Neural progenitor cell (in vitro differentiated cells): ENCODE results near the gene CAP1.

Experiments
- EZH2 ChIP-seq: fragments of 200-600 bp; sonication (generic); IDR thresholded peaks from 2 replicates; pipeline ENCODE4 v1.6.1; 2017; ENCODE audit warnings: antibody characterized with exemption, mild to moderate bottlenecking, moderate library complexity
- EZH2phosphoT487 ChIP-seq: fragments of 200-600 bp; sonication (generic); IDR thresholded peaks from 2 replicates; pipeline ENCODE4 v1.6.1; 2017; ENCODE audit warnings: antibody characterized with exemption
- TF ChIP-seq, protein P1 (sequence below): fragments of 200-600 bp; sonication (generic); IDR thresholded peaks from 2 replicates; pipeline ENCODE4 v1.5.1; 2017; ENCODE audit warnings: antibody characterized with exemption, mild to moderate bottlenecking

DNA sequence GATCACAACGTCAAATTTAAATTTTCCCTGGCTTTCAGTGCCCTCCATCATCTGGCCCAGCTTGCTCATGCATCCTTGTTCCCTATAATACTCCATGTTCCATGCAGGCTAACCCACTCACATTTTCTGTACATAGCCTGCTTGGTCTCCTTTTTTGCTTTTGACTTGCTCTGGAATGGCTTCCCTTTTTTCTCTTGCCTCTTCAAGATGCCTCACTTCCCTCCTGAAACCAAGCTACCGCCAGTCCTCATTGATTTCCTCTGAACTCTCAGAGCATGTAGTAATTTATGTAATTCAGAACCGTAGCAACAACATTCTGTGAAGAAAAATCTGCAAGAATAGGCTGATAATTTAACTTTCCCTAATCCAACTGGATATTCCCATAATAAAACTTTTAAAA, 10.3 kb downstream of the CAP1 start:
- TF ChIP-seq, protein P1, sequence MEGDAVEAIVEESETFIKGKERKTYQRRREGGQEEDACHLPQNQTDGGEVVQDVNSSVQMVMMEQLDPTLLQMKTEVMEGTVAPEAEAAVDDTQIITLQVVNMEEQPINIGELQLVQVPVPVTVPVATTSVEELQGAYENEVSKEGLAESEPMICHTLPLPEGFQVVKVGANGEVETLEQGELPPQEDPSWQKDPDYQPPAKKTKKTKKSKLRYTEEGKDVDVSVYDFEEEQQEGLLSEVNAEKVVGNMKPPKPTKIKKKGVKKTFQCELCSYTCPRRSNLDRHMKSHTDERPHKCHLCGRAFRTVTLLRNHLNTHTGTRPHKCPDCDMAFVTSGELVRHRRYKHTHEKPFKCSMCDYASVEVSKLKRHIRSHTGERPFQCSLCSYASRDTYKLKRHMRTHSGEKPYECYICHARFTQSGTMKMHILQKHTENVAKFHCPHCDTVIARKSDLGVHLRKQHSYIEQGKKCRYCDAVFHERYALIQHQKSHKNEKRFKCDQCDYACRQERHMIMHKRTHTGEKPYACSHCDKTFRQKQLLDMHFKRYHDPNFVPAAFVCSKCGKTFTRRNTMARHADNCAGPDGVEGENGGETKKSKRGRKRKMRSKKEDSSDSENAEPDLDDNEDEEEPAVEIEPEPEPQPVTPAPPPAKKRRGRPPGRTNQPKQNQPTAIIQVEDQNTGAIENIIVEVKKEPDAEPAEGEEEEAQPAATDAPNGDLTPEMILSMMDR: no peak
- TF ChIP-seq EZH2phosphoT487 (no peak), EZH2 (no peak)
